SK-N-SH treated with all-trans-retinoic acid at 6 μM for 48 hours (cell line): Measurements from ENCODE around the gene LYZL6.

Experiments
- RARB ChIP-seq: fragments of 250-450 bp; sonication (Bioruptor Pico); IDR thresholded peaks from 2 replicates; pipeline ENCODE4 v1.8.0; 2021; ENCODE audit warnings: mild to moderate bottlenecking, moderate library complexity
- TCF4 ChIP-seq: fragments of 250-450 bp; sonication (Bioruptor Pico); IDR thresholded peaks from 2 replicates; pipeline ENCODE4 v1.8.0; 2021; ENCODE audit warnings: mild to moderate bottlenecking, moderate library complexity, borderline replicate concordance
- ZFP30 ChIP-seq: fragments of 450-650 bp; formaldehyde crosslinking; IDR thresholded peaks from 2 replicates; pipeline ENCODE4 v1.5.0; 2022; ENCODE audit warnings: mild to moderate bottlenecking, moderate library complexity
- TF ChIP-seq, protein P1 (sequence below): fragments of 250-450 bp; sonication (Bioruptor Pico); IDR thresholded peaks from 2 replicates; pipeline ENCODE4 v1.8.0; 2020; ENCODE audit warnings: mild to moderate bottlenecking, moderate library complexity, borderline replicate concordance
- TF ChIP-seq, protein P2 (sequence below): fragments of 250-450 bp; sonication (Bioruptor Pico); IDR thresholded peaks from 2 replicates; pipeline ENCODE4 v1.8.0; 2021; ENCODE audit warnings: low read depth, mild to moderate bottlenecking, moderate library complexity, borderline replicate concordance
- TF ChIP-seq, protein P3 (sequence below): fragments of 250-450 bp; sonication (Bioruptor Pico); IDR thresholded peaks from 2 replicates; pipeline ENCODE4 v1.5.1; 2020; ENCODE audit warnings: low read depth, mild to moderate bottlenecking, moderate library complexity

DNA sequence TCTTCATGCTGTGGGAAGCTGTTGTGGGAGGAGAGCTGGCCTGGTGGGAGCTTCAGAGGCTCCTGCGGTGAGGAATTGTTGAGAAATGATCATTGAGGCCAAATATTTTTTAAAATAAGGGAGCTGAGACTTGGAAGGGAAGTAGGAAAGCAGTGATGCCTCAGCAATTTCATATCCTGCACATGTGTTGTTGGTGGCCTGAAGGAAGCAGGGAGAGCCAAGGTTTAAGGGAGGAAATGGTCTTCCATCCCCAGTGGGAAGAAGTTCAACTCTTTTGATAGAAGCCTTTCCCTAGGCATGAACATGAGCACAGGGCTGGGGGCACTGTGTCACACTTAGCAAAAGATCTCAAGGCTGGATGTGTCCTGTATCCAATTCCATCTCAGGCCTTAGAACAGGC lies 43.1 kb upstream of the LYZL6 start, which contains the start of gene CCL14:
- TF ChIP-seq, protein P1, sequence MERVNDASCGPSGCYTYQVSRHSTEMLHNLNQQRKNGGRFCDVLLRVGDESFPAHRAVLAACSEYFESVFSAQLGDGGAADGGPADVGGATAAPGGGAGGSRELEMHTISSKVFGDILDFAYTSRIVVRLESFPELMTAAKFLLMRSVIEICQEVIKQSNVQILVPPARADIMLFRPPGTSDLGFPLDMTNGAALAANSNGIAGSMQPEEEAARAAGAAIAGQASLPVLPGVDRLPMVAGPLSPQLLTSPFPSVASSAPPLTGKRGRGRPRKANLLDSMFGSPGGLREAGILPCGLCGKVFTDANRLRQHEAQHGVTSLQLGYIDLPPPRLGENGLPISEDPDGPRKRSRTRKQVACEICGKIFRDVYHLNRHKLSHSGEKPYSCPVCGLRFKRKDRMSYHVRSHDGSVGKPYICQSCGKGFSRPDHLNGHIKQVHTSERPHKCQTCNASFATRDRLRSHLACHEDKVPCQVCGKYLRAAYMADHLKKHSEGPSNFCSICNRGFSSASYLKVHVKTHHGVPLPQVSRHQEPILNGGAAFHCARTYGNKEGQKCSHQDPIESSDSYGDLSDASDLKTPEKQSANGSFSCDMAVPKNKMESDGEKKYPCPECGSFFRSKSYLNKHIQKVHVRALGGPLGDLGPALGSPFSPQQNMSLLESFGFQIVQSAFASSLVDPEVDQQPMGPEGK (CRISPR knock-in tag), result no peak
- TF ChIP-seq, protein P2, sequence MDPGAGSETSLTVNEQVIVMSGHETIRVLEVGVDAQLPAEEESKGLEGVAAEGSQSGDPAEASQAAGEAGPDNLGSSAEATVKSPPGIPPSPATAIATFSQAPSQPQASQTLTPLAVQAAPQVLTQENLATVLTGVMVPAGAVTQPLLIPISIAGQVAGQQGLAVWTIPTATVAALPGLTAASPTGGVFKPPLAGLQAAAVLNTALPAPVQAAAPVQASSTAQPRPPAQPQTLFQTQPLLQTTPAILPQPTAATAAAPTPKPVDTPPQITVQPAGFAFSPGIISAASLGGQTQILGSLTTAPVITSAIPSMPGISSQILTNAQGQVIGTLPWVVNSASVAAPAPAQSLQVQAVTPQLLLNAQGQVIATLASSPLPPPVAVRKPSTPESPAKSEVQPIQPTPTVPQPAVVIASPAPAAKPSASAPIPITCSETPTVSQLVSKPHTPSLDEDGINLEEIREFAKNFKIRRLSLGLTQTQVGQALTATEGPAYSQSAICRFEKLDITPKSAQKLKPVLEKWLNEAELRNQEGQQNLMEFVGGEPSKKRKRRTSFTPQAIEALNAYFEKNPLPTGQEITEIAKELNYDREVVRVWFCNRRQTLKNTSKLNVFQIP (CRISPR knock-in tag), result no peak
- TF ChIP-seq, protein P3, sequence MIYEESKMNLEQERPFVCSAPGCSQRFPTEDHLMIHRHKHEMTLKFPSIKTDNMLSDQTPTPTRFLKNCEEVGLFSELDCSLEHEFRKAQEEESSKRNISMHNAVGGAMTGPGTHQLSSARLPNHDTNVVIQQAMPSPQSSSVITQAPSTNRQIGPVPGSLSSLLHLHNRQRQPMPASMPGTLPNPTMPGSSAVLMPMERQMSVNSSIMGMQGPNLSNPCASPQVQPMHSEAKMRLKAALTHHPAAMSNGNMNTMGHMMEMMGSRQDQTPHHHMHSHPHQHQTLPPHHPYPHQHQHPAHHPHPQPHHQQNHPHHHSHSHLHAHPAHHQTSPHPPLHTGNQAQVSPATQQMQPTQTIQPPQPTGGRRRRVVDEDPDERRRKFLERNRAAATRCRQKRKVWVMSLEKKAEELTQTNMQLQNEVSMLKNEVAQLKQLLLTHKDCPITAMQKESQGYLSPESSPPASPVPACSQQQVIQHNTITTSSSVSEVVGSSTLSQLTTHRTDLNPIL (CRISPR knock-in tag), result no peak
- no peak for TF ChIP-seq TCF4 (CRISPR knock-in tag)
- TF ChIP-seq ZFP30 (CRISPR knock-in tag), result no peak
- TF ChIP-seq RARB (CRISPR knock-in tag), result no peak
